Tibial nerve (tissue), 4 donors: ENCODE results near the gene RPS8. TPM values are rescaled to one million over a fixed set of nuclear protein-coding genes. Genes with fewer than 3 reads are reported as not detected.

ENCODE experiments used
- DNase-seq, 2 donors: peaks; one replicate each; pipeline ENCODE4 v3.0.0-alpha.2; 2019; ENCODE audit warnings: low spot score in 2 of 2
- H3K27ac ChIP-seq, 4 donors: fragments of 200-600 bp; sonication (generic) in 3 of 4; one replicate each; pipeline ENCODE4 v1.5.1; 2017 to 2019; ENCODE audit warnings: mild to moderate bottlenecking in 1 of 4
- H3K27me3 ChIP-seq, 2 donors: fragments of 200-600 bp; sonication (generic) in 1 of 2; one replicate each; pipeline versions ENCODE4 v1.5.1 to v1.6.0; 2017 to 2019
- H3K36me3 ChIP-seq, 3 donors: fragments of 200-600 bp; sonication (generic); one replicate each; pipeline ENCODE4 v1.5.1; 2018 to 2019
- H3K4me1 ChIP-seq, 4 donors: fragments of 200-600 bp; sonication (generic) in 3 of 4; one replicate each; pipeline ENCODE4 v1.5.1; 2017 to 2019
- H3K4me3 ChIP-seq, 4 donors: fragments of 200-600 bp; sonication (generic) in 3 of 4; one replicate each; pipeline ENCODE4 v1.5.1; 2017 to 2019; ENCODE audit warnings: mild to moderate bottlenecking in 1 of 4, moderate library complexity in 1 of 4
- H3K9me3 ChIP-seq, 4 donors: fragments of 200-600 bp; sonication (generic) in 3 of 4; one replicate each; pipeline ENCODE4 v1.5.1; 2017 to 2019
- CTCF ChIP-seq, 5 experiments: fragments of 200-600 bp in 3 of 5; fragments of 450-650 bp in 2 of 5; sonication (generic) in 3 of 5; IDR thresholded peaks; one replicate each; pipeline ENCODE4 v1.5.1; 2016 to 2019; ENCODE audit warnings: antibody characterized with exemption in 5 of 5, mild to moderate bottlenecking in 3 of 5, moderate library complexity in 2 of 5
- EP300 ChIP-seq, 2 donors: sonication (generic); formaldehyde crosslinking; IDR thresholded peaks; one replicate each; pipeline ENCODE4 v1.6.1; 2017; ENCODE audit warnings: antibody characterized with exemption in 2 of 2, mild to moderate bottlenecking in 1 of 2
- POLR2A ChIP-seq, 2 donors: fragments of 450-650 bp; IDR thresholded peaks; one replicate each; pipeline ENCODE4 v1.6.1; 2017; ENCODE audit warnings: antibody characterized with exemption in 2 of 2, mild to moderate bottlenecking in 2 of 2, moderate library complexity in 2 of 2
- WGBS, 2 donors: methylation state at CpG; one replicate each; pipeline ENCODE4 v1.1.5; 2018; 5-methylcytosine and 5-hydroxymethylcytosine counted together
- total RNA-seq, 4 donors: library from RNA; depleted of rRNA; stranded (reverse); fragments of >200 nt; gene quantifications; one replicate each; pipeline ENCODE4 v1.1.0, GENCODE V29; 2016

The RPS8 gene
- total RNA-seq, 4 donors from 2014 or later: 2,048 to 2,345 (median 2,235) TPM

- no peak for DNase-seq
- peak overlapping the region in 3 of 4 donors; percentile 69 to 75 (median 72) for H3K27ac ChIP-seq
- WGBS, 2 donors: 78 to 83% methylated on average over 9 of the region's 9 CpGs
- TF ChIP-seq CTCF (IDR thresholded peaks at IDR 0.05): no peak
- no peak for TF ChIP-seq EP300 (IDR thresholded peaks at IDR 0.05)
- no peak for TF ChIP-seq POLR2A (IDR thresholded peaks at IDR 0.05)
- H3K4me1 ChIP-seq: peaks cover 0 to 35% (median 22%) of the 10 kb centered on the region in 4 donors
- no peaks in the 10 kb centered on the region for H3K9me3 ChIP-seq
- peaks cover 0 to 10% (median 0%) of the 10 kb centered on the region in 3 donors for H3K36me3 ChIP-seq
- H3K4me3 ChIP-seq: peak overlapping the region in 2 of 4 donors; percentile 53 to 58
- H3K27me3 ChIP-seq: no peaks in the 10 kb centered on the region
Measured at GRCh38 chr1:44786841-44787426, 11.6 kb downstream of the RPS8 start.

GRCh38 chr1:44787506-44787905, 12.2 kb downstream of the RPS8 start:
- H3K27ac ChIP-seq: no peak overlapping the region
- 88% methylated on average over 10 of the region's 10 CpGs for WGBS, 2 donors
- no peak for DNase-seq

GRCh38 chr1:44788120-44788860, 12.9 kb downstream of the RPS8 start, which contains the start of gene BEST4:
TSS of gene BEST4 (minus strand) at chr1:44788170. CDS start at chr1:44787705, 465 bp downstream.
- Histone ChIP-seq H3K27ac (peak within 1 kb of the TSS in 1 of 4 donors; percentile 75), H3K4me1 (peaks cover 0 to 35% (median 21%) of the 10 kb centered on the region in 4 donors), H3K36me3 (no peaks in the 10 kb centered on the region), H3K27me3 (no peaks in the 10 kb centered on the region), H3K4me3 (no peak within 1 kb of the TSS), H3K9me3 (no peaks in the 10 kb centered on the region)
- no peak for DNase-seq
- TF ChIP-seq EP300 (IDR thresholded peaks at IDR 0.05) (no peak), CTCF (IDR thresholded peaks at IDR 0.05) (no peak), POLR2A (IDR thresholded peaks at IDR 0.05) (no peak)
- WGBS, 2 donors: 82 to 84% methylated on average over 7 to 9 of the region's 9 CpGs

More at GRCh38 chr1:44787506-44787905, 12.2 kb downstream of the RPS8 start:
- Histone ChIP-seq H3K4me1 (peaks cover 0 to 35% (median 22%) of the 10 kb centered on the region in 4 donors), H3K9me3 (no peaks in the 10 kb centered on the region), H3K27me3 (no peaks in the 10 kb centered on the region), H3K4me3 (no peak overlapping the region), H3K36me3 (peaks cover 0 to 5% (median 0%) of the 10 kb centered on the region in 3 donors)
- TF ChIP-seq EP300 (IDR thresholded peaks at IDR 0.05): no peak
- TF ChIP-seq CTCF (IDR thresholded peaks at IDR 0.05): no peak
- no peak for TF ChIP-seq POLR2A (IDR thresholded peaks at IDR 0.05)

- TF ChIP-seq POLR2A (IDR thresholded peaks at IDR 0.05) (no peak), EP300 (IDR thresholded peaks at IDR 0.05) (no peak), CTCF (IDR thresholded peaks at IDR 0.05) (no peak)
- H3K9me3 ChIP-seq: no peaks in the 10 kb centered on the region
- WGBS, 2 donors: 65 to 67% methylated on average over 7 of the region's 7 CpGs
- H3K27ac ChIP-seq: no peak overlapping the region
- no peaks in the 10 kb centered on the region for H3K27me3 ChIP-seq
- no peaks in the 10 kb centered on the region for H3K36me3 ChIP-seq
- DNase-seq: no peak
- no peak overlapping the region for H3K4me3 ChIP-seq
- H3K4me1 ChIP-seq: peaks cover 0 to 6% (median 0%) of the 10 kb centered on the region in 4 donors
Measured at GRCh38 chr1:44790968-44791801, 15.8 kb downstream of the RPS8 start.
